GM21367 (cell line): ENCODE results near the gene TNNI2.

Experiments used
- ATAC-seq: cut with Tn5 transposase; IDR thresholded peaks from one replicate; pipeline ENCODE4 v1.9.1; 2021; ENCODE audit not compliant: unreplicated experiment

Gene TNNI2

GRCh38 chr11:1832211-1832919, 6.4 kb upstream of the TNNI2 start:
- no peak for ATAC-seq

GRCh38 chr11:1832920-1833295, 5.9 kb upstream of the TNNI2 start:
- no peak for ATAC-seq

GRCh38 chr11:1834062-1834610, 4.6 kb upstream of the TNNI2 start:
- ATAC-seq = no peak

GRCh38 chr11:1834779-1835670, 3.8 kb upstream of the TNNI2 start, which contains the start of gene SYT8:
TSS of gene SYT8 (plus strand) at chr11:1834990. CDS start at chr11:1835106, 116 bp downstream.
- no peak for ATAC-seq

DNA sequence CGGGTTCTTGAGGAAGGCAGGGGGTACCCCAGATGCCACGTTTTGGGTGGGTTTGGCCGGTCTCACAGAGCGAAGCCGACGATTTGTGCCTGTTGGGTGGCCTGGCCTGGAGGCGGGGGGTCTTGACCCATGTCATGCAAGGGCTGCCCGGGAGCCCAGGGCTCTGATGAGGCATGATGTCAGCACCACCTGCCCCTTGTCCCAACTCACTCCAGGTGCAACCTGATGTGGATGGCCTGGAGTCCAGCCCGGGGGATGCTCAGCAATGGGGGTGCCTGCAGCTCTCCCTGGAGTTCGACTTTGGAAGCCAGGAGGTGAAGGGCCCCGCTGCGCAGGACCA, 3.1 kb upstream of the TNNI2 start:
- ATAC-seq = no peak

DNA sequence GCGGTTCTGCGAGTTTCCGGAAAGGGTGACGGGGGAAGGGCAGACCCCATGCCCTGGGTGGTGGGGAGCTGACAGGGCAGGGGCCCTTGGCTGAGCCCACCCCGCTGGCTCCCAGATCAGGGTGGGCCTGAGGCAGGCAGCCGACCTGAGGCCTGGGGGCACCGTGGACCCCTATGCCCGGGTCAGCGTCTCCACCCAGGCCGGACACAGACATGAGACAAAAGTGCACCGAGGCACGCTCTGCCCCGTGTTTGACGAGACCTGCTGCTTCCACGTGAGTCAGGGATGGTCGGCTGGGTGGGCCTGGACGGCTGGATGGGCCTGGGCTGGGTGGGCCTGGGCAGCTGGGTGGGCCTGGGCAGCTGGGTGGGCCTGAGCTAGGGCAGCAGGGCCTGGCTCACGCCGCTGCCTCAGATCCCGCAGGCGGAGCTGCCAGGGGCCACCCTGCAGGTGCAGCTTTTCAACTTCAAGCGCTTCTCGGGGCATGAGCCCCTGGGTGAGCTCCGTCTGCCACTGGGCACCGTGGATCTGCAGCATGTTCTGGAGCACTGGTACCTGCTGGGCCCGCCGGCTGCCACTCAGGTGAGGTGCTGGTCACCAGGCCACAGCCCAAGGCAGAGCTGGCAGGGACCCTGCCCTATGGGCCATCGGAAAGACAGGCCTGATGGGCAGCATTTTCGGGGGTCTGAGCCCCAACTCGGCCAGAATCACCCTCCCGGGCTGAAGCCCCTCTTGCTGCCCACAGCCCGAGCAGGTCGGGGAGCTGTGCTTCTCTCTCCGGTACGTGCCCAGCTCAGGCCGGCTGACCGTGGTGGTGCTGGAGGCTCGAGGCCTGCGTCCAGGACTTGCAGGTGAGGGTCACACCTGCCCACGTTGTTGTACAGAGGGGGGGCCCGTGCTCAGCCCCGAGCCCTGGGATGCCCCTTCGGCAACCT, 2.5 kb upstream of the TNNI2 start:
- no peak for ATAC-seq

- ATAC-seq = peak; percentile 57
Measured at GRCh38 chr11:1837171-1838076, 1.4 kb upstream of the TNNI2 start.

- no peak for ATAC-seq
Measured at GRCh38 chr11:1838077-1838425, 730 bp upstream of the TNNI2 start.

GRCh38 chr11:1839204-1839923, 583 bp downstream of the TNNI2 start:
- no peak for ATAC-seq

GRCh38 chr11:1839924-1840779, 1.4 kb downstream of the TNNI2 start:
- no peak for ATAC-seq

GRCh38 chr11:1840780-1841480, 2.1 kb downstream of the TNNI2 start:
- ATAC-seq = no peak

DNA sequence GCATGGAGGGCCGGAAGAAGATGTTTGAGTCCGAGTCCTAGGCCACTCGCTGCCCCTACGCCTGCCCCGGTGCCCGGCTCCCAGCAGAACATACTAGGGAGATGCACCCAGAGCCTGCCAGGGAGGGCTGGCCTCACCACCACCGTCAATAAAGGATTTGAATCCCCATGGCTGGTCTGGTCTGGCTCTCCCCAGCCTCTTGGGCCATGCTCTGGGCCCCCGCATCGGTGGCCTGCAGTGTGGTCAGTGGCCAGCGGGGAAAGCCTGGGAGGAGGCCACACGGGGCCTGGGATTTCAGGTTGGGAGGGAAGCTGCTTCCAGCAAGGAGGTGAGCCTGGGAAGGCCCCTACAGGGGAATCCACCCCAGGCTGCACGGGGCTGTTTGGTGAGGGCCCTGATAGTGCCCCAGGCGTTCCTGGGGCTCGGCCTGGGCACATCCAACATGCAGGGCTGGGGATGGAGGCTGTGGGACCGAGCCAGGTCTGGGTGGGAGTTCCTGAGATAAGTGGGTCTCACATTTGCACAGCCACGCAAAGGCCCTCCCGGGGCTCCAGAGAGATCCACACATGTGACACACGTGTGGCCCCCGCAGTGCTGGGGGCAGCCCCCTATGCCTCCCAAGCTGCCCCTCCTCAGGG, 2.8 kb downstream of the TNNI2 start:
- no peak for ATAC-seq

DNA sequence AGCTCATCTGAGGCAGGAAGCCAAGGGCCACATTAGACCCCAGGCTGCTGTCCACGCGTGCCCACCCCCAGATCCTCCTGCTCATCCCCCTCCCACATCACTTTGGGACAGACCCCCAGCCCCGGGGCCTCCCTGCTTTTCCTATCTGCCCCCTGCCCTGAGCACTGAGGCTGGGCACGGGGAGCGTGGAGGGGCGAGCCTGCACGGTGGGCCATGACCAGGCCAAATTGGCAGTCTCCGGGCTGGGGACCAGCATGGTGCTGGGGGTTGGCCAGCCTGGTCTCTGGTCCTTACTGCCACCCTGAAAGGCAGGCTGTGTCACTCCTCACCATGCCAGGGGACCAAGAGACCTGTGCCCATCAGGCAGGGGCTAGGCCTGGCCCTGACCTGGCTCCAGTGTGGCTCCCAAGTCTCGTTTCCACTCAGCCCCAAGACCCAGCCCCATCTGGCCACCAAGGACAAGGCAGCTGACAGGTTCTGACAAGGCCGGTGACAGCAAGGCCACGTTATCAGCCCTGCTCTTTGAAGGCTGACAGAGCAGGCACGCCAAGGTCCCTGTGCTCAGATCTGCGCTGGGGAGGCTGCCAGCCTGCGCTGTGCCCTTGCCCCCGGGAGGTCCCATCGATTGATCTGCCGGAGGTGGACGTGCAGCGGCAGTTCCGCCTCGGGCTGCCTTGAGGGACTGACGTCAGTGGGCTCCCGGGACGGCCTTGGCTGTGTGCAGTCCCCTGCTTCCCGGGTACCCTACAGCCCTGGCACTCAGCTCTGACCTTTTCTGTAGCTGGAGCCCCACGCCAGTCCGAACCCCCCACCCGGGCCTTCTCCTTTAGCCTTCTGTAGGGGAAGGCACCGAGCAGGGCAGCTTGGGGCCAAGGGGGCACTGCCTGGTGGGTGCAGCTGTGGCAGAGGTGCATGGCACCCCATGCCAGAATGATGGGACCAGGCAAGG, 3.6 kb downstream of the TNNI2 start:
- ATAC-seq = no peak

- no peak for ATAC-seq
Measured at GRCh38 chr11:1843098-1843473, 4.3 kb downstream of the TNNI2 start.

DNA sequence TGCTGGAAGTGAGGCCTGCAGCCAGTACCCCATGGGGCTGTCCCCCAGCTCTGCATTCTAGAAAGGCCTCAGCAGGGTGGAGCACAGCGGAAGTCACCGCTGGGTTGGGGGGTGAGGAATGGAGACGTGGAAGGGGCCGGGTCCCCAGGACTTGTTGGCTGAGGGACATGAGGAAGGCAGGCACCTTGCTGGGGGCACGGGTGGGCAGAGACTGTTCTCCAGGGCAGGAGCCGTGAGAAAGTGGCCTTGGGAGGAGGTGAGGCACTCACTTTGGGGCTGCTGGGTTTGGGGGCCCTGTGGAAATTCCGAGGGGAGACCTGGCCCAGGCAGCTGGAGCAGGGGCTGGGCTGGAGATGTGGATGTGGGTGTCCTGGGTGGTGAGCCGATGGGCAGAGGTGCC, 5.0 kb downstream of the TNNI2 start:
- ATAC-seq = no peak
